Sciatic nerve (tissue), 2 donors: ENCODE results near the gene CLASP1. TPM values are rescaled to one million over a fixed set of nuclear protein-coding genes. Genes with fewer than 3 reads are reported as not detected.
"Not testable (repeated sequence)": the region's sequence is repeated elsewhere in the genome, so short reads cannot be mapped to it uniquely, and the experiment has no call there.

Experiments used
- ATAC-seq: fragments of 200-7000 bp; cut with Tn5 transposase; one replicate; pipeline ENCODE4 v1.9.1; 2020; ENCODE audit warnings: mild to moderate bottlenecking, moderate library complexity
- DNase-seq: peaks from one replicate; pipeline ENCODE4 v3.0.0-alpha.2; 2020; ENCODE audit warnings: low spot score
- intact Hi-C: fragments of 100-400 bp; cut with DNase I; formaldehyde crosslinking; loops from one replicate; pipeline ENCODE4 v1.14.2; 2022
- total RNA-seq: library from RNA; stranded (reverse); fragmentation: NEBNext Ultra II Directional; extraction: Animal tissue kit (Norgen Biotek cat#: 25700); gene quantifications from one replicate; pipeline ENCODE4 v1.2.1, GENCODE V29; 2021
- donor health status: DM: no; HTN: no; CAD: no.
- donor health status: DM: no; HTN: no; CAD: no.

Gene CLASP1
- total RNA-seq, 1 donor from 2014 or later, result 72.7 TPM

DNA sequence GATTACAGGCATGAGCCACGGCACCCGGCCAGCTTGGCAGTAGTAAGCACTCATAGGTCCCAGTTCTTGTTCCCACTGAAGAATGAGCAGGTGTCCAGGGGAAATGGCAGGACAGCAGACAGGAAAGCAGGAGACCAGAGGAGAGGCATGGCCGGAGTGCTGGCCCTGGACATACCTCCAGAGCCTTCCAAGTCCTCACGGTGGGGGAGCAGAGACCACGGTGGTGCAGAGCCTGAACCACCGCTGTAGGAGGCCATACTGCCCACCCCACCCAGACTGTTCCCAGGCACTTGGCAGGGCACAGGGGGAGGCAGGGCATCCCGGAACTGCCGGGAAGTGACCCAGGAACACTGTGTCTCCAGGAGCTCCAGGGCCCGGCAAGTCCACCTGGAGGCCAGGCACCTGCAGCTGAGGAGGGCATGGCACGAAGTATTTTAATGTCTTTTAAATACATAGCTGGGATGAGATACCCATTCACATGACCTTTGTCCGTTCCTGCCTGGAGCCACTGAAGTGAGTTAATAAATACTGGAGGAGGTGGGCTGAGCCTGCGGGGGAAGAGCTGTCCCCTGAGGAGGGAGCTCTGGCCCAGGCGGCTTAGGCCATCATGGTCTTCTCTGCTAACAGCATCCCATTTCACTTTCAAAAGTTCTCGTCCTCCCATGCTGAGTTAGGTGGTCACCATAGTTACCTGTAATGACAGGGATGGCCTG, 314.5 kb downstream of the CLASP1 start:
- ATAC-seq (no peak), DNase-seq (no peak)
- intact Hi-C loops, result no loop called here

DNA sequence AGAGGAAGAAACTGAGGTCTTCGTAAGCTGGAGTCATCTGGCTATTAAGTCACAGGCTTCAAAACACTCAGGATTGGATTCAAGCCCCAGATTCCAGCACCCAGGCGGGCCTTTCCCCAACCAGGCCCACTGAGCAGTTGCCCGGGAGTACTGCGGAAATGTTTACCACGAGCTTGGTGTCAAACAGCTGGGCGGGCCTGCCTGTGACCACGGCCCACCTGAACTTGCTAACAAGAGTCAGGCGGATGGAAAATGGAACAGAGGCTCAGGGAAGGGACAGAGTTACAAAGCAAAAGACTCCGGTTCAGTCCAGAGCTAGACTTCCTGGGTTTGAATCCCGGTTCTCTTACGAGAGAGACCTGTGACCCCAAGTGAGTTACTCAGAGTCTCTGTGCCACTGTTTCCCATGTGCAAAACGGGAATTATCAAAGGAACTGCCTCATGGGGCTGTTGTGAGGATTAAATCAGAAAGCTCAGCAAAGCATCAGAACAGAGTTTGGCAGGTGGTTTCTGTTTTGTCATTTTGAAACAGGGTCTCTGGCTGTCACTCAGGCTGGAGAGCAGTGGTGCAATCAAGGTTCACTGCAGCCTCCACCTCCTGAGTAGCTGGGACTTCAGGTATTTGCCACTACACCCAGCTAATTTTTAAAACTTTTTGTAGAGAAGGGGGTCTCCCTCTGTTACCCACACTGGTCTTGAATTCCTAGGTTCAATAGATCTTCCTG, 315.3 kb downstream of the CLASP1 start:
- no peak for ATAC-seq
- peak; percentile 30 for DNase-seq
- intact Hi-C loops, result no loop called here

DNA sequence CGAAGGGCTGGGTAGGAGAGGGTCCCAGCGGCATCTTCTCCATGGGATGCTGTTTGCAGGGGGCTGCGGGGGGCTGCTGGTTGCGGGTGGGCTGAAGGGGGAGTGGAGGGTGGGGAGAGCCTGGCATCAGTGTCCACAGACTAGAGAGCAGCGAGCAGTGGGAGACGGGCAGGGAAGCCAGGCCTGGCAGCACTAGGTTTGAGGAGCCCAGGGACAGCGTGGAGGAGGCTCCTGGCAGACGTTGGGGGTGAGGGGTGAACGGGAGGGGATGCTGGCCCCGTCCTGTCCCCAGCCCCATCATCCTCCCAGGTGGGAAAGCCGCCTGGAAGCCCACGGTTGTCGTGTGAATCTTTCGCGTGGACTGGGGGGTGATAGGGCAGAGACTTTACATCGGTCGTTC, 316.0 kb downstream of the CLASP1 start:
- ATAC-seq (no peak), DNase-seq (no peak)
- intact Hi-C loops, result no loop called here

- ATAC-seq, intact Hi-C loops, DNase-seq: not testable (repeated sequence)
Measured at GRCh38 chr2:121331324-121331723, 317.9 kb downstream of the CLASP1 start.

DNA sequence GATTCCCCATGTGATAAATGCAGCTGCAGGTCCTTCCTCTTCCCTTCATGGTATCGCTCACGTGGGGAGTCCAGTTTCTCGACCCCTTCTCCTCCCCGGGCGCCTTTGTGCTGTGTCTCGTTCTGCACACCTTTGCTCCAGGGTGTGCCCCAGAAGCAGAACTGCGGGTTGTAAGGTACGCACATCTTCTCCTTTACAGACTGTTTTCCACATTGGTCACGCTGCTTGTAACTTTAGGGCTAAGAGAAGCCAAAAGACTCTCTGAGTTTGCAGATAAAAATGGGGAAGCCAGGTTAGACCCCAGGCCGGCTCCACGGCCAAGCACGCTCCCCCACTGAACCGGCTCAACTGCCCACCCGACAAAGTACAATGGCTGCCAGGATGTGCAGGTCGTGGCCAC, 318.3 kb downstream of the CLASP1 start:
- DNase-seq (no peak), ATAC-seq (no peak)
- intact Hi-C loops, result no loop called here

DNA sequence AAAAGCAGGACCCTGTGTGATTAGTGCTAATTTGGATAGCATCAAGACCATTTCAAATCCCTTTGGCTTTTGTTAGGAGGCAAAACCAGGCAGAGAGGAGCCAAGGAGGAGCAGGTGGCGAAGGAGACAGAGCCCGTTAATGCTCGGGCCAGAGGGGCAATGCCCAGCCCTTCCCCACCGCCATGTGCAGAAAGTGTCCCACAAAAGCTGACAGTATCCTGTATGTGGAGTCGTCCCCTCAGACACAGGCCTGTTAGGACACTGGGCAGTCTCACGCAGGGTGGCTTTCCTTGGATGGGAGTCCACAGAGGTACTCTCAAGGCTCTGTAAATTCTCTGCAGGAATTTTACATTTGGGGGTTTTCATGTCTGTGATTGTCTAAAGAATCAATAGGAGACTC, 319.5 kb downstream of the CLASP1 start:
- DNase-seq (no peak), ATAC-seq (no peak)
- intact Hi-C loops, result no loop called here

- DNase-seq (no peak), ATAC-seq (no peak)
- intact Hi-C loops, result no loop called here
Measured at GRCh38 chr2:121326628-121327027, 322.6 kb downstream of the CLASP1 start.

DNA sequence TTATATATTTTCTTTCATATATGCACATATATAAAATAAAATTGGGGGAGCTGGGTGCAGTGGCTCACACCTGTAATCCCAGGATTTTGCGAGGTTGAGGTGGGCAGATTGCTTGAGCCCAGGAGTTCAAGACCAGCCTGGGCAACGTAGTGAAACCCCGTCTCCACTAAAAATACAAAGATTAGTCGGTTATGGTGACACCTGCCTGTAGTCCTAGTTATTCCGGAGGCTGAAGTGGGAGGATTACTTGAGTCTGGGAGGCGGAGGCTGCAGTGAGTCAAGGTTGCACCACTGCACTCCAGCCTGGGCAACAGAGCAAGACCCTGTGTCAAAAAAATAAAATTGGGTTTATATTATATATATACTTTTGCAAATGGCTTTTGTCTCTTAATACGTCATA, 324.7 kb downstream of the CLASP1 start:
- ATAC-seq (no peak), DNase-seq (no peak)
- intact Hi-C loops, result no loop called here

- no peak for ATAC-seq
- intact Hi-C loops, result no loop called here
- no peak for DNase-seq
Measured at GRCh38 chr2:121321476-121321875, 327.8 kb downstream of the CLASP1 start.

DNA sequence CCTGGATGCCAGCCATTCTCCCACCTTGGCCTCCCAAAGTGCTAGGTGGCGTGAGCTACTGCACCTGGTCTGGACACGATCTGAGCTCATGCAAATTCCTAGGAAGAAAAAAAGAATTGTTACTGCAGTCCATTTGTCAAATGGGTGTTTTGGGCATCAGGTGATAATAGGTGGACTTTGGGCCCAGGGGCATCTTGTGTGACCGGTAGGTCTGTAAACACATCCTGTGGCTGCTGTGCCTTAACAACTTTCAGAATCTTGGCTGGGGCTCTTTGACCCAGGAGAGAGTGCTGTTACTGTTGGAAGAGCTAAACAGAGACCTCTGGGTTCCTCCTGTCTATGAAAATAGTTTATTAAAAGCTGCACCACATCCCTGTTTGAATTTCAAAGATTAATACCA, 329.3 kb downstream of the CLASP1 start:
- DNase-seq, result no peak
- intact Hi-C loops, result no loop called here
- ATAC-seq, result no peak

DNA sequence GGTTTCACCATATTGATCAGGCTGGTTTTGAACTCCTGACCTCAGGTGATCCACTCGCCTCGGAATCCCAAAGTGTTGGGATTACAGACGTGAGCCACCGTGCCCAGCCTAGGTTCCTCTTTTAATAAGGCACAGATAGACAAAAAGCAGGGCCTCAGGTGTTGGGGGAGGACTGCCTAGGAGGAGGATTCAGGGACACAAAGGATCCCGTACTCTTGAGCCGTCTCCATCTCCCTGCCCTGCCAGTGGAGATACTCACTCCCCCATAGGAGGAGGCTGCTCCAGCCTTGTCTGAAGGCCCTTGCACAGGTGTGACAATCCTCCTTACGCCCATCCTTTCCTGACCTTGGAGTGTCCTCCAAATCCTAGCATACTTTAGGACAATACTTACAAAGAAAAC, 332.3 kb downstream of the CLASP1 start:
- intact Hi-C loops, result no loop called here
- DNase-seq (no peak), ATAC-seq (no peak)

DNA sequence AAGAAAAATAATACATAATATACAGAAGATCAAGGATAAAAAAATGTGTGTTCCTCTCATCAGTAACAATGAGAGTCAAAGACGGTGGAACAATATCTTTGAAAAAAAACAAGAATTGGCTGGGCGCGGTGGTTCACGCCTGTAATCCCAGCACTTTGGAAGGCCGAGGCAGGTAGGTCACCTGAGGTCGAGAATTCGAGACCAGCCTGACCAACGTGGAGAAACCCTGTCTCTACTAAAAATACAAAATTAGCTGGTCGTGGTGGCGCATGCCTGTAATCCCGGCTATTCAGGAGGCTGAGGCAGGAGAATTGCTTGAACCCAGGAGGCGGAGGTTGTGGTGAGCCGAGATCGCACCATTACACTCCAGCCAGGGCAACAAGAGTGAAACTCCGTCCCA, 335.6 kb downstream of the CLASP1 start:
- DNase-seq, ATAC-seq, intact Hi-C loops: not testable (repeated sequence)

DNA sequence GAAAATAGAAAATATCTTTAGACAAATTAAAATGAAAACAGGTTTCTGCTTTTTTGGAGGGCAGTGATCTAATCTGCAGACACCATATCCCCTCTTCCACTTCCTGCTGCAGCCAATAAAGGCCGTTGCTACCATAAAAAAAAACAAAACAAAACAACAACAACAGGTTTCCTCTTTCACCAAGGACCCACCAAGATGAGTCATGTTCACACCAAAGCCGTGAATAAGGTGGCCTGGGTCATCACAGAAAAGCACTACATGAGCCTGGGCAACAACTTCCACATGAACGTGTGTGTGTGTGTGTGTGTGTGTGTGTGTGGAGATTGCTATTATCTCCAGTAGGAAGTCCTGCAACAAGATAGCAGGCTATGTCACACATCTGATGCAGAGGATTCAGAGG, 339.5 kb downstream of the CLASP1 start:
- intact Hi-C loops, result no loop called here
- DNase-seq, result no peak
- no peak for ATAC-seq

GRCh38 chr2:121309323-121309722, 339.9 kb downstream of the CLASP1 start:
- ATAC-seq (no peak), DNase-seq (no peak)
- intact Hi-C loops, result no loop called here

GRCh38 chr2:121307048-121307447, 342.2 kb downstream of the CLASP1 start:
- intact Hi-C loops, result no loop called here
- ATAC-seq, result no peak

DNA sequence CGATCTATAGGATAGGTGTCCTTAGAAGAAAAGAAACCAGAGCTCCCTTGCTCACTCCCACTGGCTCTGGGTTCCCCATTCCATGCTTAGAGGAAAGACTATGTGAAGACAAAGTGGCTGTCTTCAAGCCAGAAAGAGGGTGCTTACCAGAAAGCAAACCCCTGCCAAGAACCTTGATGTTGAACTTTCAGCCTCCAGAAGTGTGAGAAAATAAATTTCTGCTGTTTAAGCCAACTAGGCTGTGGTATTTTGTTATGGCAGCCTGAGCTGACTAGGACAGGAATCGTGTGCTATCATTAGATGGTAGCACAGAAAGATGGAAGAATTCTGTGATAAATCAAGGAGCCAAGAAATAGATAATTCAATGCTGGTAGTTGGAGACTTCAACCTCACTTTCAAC, 344.3 kb downstream of the CLASP1 start:
- DNase-seq, result no peak
- intact Hi-C loops, result loop anchor here (5.0 kb wide), 1 partner anchor 1202 kb away; no protein-coding TSS in a partner anchor
- no peak for ATAC-seq

More at GRCh38 chr2:121307048-121307447, 342.2 kb downstream of the CLASP1 start:
- DNase-seq, result no peak

DNA sequence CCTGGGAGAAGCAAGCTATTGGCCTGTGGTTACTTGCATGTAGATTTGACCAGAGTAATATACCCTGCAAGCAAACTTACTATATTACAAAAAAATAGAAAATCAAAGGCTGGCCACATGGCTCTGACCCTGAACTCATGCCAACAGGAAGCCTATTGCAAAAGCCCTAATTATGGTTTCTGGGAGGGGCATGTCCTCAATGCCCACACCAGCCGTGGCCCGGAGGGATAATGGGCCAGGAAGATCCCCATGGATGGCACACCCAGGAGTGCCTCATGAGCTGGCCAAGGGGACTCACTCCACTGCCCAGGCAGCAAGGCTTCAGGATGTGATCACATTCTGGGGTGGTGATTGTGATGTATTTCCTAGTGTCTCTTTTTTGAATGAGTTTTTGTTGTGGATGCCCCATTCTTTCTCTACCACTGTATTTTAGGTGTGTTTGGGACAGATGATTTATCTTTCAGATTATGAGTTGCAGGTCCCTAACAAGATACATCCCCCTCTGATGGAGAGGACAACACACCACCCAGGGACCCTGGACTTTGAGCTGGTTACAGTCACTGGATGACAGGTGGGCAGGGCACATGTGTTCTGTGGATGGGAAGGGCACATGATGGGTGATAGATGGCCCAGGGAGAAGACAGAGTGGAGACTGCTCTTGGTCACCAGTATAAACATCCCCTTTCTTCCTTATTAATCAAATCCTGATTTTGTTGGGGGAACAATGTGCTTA, 345.6 kb downstream of the CLASP1 start:
- DNase-seq, result no peak
- ATAC-seq, result no peak
- intact Hi-C loops, result loop anchor here (5.0 kb wide), 1 partner anchor 1204 kb away; no protein-coding TSS in a partner anchor

DNA sequence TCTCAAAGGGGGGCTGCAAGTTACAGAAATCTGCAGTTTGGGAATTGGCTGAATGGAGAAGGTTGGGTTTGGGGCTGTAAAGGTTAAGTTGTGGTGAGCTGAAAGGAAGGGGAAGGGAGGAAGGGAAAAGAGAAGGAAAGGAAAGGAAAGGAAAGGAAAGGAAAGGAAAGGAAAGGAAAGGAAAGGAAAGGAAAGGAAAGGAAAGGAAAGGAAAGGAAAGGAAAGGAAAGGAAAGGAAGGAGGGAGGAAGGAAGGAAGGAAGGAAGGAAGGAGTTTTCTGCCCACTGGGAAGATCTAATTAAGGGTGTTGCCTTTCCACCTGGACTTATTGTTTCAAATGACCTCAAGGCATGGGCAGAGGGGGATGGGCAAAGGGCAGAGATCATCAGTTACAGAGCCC, 348.1 kb downstream of the CLASP1 start:
- intact Hi-C loops, result loop anchor here (5.0 kb wide), 1 partner anchor 1206 kb away; no protein-coding TSS in a partner anchor
- ATAC-seq, DNase-seq: not testable (repeated sequence)

DNA sequence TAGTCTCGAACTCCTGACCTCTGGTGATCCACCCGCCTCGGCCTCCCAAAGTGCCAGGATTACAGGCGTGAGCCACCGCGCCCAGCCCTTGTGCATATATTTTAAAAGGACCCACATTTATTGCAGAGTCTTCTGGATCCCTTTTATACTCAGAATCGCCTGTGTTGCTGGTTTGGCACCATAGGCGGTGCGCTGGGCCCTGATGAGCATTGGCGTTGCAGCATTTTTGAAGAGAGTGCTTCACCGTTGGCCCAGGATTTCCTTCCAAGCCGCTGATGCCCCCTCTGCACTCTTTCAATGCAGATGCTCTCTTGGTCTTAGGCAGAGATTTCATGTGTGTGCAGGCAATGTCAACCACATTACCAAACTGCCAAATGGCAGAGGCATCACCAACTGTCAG, 350.8 kb downstream of the CLASP1 start:
- intact Hi-C loops, result no loop called here
- no peak for DNase-seq
- ATAC-seq, result no peak

DNA sequence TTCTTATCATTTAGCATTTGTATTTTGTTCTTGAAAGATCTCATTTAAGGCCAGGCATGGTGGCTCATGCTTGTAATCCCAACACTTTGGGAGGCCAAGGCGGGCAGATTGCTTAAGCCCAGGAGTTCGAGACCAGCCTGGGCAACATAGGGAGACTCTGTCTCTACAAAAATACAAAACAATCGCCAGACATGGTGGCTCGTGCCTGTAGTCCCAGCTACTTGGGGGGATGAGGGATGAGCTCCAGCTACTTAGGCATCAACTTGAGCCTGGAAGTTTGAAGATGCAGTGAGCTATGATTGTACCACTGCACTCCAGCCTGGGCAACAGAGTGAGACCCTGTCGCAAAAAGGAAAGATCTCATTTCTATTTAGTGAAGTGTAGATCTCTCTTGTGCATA, 351.4 kb downstream of the CLASP1 start:
- ATAC-seq, intact Hi-C loops: not testable (repeated sequence)

More for the DNA sequence above, 351.4 kb downstream of the CLASP1 start:
- DNase-seq, result not testable (repeated sequence)
